ENCODE data around the gene NDRG4.

DNA sequence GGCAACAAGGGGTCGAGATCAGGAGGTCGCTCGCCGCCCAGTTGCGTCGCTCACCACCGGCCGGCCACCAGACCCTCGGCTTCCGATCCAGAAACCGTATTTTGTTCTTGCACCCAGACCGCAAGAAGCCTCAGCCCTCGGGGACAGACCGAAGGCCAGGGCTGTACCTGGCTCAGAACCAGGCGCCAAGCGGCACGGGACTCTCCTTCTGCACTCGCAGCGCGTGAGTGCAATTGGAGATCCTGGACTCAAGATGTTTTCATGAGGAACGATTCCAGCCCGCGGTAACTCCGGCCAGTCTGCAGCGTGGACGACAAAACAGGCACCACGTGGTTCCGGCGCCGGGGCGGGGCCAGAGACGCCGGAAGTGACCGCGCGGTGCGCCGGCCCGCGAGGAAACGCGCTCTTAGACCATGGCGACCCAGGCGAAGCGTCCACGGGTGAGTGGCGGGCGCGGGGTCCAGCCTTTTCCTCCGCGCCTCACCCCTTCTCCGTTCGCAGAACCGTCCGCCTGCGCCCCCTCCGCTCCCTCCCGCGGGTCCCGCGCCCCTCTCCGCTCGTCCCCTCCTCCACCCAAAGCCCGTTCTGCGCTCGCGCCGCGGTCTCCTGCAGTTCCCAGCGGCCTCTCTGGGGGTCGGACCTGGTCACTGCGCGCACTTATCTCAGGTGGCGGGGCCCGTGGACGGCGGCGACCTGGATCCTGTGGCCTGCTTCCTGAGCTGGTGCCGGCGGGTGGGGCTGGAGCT lies 15.4 kb downstream of the NDRG4 start, which contains the start of gene SETD6:
- peak; percentile 32 to 67 (median 63) for TF ChIP-seq POLR2A (IDR thresholded peaks at IDR 0.05)
- TF ChIP-seq, protein P1, sequence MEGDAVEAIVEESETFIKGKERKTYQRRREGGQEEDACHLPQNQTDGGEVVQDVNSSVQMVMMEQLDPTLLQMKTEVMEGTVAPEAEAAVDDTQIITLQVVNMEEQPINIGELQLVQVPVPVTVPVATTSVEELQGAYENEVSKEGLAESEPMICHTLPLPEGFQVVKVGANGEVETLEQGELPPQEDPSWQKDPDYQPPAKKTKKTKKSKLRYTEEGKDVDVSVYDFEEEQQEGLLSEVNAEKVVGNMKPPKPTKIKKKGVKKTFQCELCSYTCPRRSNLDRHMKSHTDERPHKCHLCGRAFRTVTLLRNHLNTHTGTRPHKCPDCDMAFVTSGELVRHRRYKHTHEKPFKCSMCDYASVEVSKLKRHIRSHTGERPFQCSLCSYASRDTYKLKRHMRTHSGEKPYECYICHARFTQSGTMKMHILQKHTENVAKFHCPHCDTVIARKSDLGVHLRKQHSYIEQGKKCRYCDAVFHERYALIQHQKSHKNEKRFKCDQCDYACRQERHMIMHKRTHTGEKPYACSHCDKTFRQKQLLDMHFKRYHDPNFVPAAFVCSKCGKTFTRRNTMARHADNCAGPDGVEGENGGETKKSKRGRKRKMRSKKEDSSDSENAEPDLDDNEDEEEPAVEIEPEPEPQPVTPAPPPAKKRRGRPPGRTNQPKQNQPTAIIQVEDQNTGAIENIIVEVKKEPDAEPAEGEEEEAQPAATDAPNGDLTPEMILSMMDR (IDR thresholded peaks at IDR 0.05) = peak in 5 of 7 experiments; percentile 18 to 52 (median 30)
